ENCODE data around the gene ZNF496.

- TF ChIP-seq REST (IDR thresholded peaks at IDR 0.05; ENCODE audit: insufficient read depth in 1 of 2, low read depth in 2 of 2, low read length in 2 of 2) (no peak), POLR2AphosphoS5 (IDR thresholded peaks at IDR 0.05; ENCODE audit: low read depth, low read length) (no peak), TAF1 (IDR thresholded peaks at IDR 0.05; ENCODE audit: borderline replicate concordance, insufficient read depth, low read length) (no peak), SIN3A (IDR thresholded peaks at IDR 0.05; ENCODE audit: borderline replicate concordance, insufficient read depth, low read length) (no peak), FOXP2 (optimal IDR thresholded peaks at IDR 0.05; ENCODE audit: borderline replicate concordance, extremely low read depth, extremely low read length, insufficient read depth) (no peak)
Measured at GRCh38 chr1:247296599-247297180, 35.0 kb downstream of the ZNF496 start.
